ENCODE data around the gene GAL3ST3.
"Not testable (repeated sequence)": the region's sequence is repeated elsewhere in the genome, so short reads cannot be mapped to it uniquely, and the experiment has no call there.

GAL3ST3 gene

DNA sequence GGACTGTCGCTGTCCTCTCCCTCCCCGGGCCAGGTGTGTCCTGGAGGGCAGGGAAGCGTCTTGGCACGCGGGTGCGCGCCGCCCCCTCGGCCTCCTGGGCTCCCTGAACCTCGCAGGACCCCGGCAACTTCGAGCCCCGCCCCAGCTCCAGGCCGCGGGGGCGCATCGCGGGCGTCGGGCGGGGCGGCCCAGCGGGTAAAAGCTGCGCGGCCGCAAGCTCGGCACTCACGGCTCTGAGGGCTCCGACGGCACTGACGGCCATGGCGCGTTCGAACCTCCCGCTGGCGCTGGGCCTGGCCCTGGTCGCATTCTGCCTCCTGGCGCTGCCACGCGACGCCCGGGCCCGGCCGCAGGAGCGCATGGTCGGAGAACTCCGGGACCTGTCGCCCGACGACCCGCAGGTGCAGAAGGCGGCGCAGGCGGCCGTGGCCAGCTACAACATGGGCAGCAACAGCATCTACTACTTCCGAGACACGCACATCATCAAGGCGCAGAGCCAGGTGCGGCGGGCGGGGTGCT is 37.1 kb downstream of the GAL3ST3 start, which contains the start of gene CST6:
Gene CST6 (plus strand): TSS at position 224 of the 519 bp plus-strand sequence. CDS start 37 bp downstream, at position 261.
- DNase-seq = no peak

DNA sequence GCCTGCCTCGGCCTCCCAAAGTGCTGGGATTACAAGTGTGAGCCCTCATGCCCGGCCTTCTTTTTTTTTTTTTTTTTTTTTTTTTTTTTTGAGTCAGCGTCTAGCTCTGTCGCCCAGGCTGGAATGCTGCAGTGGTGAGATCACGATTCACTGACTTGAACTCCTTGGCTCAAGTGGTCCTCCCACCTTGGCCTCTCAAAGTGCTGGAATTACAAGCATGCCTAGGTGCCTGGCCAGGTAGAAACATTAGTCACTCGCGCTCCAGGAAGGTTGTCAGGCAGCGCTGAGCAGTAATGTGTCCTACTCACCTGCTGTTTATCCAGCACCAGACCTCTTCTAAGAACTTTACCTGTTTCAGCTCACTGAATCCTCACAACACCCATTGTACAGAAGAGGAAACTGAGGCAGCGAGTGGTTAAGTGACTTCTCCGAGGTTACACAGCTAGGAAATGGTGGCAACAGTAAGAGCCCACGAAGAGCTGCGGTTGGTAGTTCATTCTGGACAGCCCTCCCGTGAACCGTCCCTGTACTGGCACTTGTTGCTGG is 37.6 kb downstream of the GAL3ST3 start:
- no peak for DNase-seq

DNA sequence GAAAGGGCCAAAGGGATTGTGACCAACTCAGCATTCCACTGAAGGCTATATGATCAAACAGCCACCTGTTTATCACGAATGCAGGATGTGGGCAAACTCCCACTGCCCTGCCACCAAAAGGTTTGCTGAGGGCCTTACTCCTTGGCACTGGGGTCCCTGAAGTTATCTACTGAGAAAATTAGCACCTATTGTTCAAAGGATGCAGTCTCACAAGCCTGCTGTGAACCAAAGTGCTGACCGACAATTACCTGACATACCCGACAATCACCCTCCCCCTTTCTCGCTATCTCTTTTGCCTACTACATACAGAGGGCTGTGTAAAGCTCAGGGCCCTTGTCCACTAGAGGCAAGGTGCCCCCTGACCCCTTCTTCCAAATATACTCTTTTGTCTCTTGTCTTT is 38.9 kb downstream of the GAL3ST3 start:
- DNase-seq = not testable (repeated sequence)

DNA sequence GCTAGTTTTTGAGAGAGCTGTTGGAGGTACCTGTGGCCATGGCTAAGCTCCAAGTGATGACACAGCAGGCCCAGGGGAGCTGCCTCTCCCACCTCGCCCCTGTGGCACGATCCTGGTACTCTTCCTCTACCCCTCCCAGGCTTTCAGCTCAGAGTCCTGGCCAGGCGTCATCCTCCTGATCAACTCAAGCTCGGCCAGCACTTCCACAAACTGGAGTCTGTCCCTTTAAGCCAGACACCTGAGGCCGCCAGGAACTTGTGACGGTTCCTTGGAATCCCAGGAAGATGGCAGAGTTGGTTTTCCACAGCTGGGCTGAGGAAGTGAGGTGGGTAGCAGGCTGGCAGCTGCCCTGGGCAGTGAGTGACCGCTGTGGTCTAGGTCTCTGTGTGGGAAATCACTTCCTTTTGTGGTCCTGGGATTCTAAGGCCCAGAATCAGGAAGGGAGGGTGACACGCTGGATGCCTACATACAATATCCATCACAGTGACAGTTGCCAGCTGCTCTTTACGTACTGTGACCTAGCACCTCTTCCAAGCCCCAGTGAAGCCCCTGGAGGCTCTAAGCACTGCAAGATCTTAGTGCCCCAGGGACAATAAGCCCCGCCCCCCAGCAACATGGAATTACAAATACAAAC is 40.4 kb downstream of the GAL3ST3 start:
- peak; percentile 5 for DNase-seq

DNA sequence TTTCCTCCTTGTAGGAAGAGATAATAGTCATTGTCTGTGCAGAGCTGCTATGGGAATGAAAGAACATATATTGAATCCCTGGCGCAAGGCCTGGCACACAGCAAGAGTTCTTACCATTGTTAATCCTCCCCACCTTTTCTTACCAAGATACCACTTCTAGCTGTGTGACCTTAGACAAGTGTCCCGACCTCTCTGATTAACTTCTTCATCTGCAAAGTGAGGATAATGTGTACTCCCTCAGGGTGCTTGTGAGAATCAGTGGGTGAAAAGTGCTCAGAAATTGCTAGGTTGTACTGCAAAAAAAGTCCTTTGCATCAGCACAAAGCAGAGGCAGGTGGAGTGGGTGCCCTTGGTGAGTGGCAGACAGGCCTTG is 40.9 kb downstream of the GAL3ST3 start:
- no peak for DNase-seq

DNA sequence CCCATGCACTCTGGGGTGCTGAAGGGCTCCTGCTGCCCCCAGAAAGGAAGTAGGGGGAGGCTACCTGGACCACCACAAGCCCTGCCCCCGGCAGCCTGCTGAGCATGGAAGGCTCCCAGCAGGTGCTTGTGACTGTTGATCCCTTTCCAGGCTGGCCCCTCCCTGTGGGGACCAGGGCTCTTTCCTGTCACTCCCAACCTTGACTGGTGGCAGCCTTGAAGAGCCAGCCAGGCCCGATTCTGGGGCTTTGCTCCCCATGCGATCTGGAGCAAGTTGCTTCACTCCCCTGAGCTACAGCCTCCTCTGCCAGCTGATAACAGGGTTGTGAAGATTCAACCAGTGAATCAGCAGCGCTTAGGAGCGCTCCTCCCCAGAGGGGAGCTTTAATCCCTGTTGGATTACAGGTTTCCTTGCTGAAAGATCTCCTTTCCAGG is 41.7 kb downstream of the GAL3ST3 start:
- DNase-seq = no peak

DNA sequence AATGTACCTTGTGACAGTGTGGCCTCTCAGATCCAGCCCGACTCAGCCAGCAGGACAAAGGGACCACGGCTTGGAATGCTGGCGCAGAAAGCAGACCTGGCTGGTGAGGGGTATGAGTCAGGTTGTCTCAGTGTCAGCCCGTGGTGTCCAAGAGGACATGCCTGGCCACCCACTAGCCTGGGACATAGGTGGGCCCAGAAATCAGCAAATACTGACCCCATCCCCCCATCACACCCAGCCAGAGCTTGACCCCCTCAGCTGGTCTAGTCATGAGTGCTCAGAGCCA is 42.1 kb downstream of the GAL3ST3 start:
- DNase-seq = no peak

DNA sequence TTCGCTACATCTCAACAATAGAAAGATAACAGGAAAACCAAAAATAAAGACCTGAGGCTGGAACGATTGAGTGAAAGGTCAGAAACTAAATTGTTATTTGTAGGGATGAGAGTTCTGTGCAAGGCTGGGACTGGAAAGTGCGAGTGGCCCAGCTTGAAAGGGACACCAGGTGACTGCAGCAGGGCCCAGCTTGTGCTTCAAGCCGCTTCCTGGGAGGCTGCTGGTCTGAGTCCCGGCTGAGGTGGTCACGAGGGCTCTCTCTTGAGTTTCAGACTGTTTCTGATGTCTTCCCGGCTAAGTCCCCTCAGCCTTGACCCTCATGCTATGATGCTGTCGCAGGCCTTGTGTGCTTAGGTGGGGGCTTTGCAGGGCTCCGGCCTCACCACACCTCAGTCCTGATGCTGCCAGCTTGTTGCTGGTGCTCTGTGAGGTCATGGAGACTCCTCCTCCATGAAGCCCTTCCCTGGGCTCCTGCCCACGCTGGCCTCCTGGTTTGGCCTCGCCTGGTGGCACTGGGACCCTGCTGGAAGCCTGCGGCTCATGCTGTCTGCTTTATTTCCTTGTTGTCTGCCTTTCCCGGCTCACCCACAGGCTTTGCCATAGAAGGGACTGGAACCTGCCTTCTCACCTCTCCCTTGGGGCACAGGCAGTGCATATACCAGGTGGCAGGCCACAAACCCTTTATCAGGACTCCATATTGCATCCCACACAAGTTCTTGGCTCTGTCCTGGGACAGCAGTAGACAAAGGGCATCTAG is 42.6 kb downstream of the GAL3ST3 start:
- DNase-seq = no peak

DNA sequence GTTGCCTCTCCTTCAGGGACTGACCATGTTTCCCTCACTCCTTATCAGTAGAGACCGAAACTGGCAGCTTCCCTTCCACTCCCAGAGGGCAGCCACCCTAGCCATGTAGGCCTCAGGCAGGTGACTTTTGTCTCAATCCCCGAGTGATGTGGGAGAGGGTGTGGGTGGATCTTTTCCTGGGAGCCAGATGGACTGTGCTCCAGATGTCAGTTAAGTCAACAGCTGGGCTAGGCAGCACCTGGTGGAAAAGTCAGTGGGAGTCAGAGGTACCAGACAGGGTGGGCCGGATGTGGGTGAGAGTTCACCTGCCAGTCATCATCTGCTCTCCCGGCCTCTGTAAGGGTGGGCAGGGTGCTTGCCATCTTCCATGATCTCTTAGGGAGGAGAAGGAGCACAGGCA is 44.8 kb downstream of the GAL3ST3 start:
- DNase-seq = no peak

DNA sequence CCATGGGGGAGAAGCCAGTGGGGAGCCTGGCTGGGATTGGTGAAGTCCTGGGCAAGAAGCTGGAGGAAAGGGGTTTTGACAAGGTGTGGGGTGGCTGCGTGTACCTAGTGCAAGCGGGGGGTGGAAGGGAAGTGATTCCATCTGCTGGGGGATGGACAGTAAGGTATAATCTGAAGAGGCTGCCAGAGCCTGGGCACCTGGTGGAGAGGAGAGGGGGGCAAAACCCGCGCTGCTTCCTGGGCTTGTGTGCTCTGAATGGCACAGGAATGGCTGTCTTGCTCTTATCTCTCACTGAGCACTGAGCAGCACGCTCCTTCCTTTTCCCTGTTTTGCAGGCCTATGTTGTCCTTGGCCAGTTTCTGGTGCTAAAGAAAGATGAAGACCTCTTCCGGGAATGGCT is 45.7 kb downstream of the GAL3ST3 start:
- DNase-seq = no peak

DNA sequence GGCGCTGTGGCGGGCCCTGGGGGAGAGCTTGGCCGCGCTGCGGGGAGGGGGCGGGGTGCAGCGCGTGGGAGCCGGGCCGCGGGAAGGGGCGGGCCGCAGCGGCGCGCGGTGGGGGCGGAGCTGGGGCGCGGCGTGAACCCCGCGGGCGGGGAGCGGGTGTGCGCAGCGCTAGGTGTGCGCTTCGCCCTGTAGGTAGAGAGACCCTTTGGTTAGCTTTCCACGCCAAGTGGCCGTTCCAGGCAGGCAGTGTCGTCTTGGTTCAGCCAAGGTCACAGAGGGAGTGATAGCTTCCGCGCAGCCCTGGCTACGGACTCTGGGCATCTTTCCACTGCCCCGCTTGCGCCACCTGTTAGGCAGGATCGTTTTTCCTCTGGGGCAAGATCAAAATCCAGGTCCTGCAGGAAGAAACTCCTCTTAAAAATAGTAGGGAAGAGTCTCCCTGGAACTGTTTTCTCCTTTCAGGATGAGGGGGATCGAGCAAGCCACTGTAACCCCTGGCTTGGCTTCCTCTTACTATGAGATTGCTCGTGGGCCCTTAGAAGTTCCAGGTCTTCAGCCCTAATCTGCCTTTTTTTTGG is 46.2 kb downstream of the GAL3ST3 start:
- no peak for DNase-seq

DNA sequence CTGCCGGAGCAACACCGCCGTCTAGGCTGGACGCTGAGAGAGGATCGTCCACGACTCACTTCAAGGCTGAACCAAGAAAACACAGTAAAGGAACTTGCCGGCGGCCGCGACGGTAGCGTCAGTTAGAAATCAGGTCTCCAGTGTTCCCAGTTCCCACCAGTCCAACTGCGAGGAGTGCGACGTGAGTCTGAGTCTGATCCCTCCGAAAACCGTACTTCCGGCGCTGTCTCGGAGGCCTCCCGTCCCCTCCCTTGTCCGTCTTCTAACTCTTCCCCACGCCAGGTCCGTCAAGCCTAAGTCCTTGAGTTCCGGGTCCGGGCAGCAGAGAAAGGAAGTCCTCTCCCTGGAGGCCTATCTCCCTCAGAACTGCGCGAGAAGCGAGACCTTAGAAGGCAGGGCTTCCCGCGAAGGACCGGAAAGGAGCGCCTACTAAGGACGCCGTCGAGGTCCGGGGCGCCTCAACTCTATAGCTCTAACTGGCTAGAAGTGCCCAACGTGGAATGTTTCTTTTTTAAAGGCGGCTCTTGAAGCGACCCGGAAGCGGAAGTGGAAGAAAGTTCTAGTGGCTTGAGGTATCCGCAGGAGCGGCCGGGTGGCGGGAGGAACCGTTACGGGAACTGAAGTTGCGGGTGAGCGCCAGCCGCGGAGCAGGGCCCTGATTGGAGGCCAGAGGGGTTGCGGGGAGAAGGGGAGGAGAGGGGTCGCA is 46.9 kb downstream of the GAL3ST3 start, which contains the start of the genes BANF1 and EIF1AD:
Gene BANF1 (plus strand): TSS at position 562 of the 706 bp plus-strand sequence. CDS start 748 bp downstream, outside the sequence.
Gene EIF1AD (minus strand): TSS at position 216 of the 706 bp plus-strand sequence. CDS start 1,768 bp downstream, outside the sequence.
- DNase-seq = peak; percentile 97

DNA sequence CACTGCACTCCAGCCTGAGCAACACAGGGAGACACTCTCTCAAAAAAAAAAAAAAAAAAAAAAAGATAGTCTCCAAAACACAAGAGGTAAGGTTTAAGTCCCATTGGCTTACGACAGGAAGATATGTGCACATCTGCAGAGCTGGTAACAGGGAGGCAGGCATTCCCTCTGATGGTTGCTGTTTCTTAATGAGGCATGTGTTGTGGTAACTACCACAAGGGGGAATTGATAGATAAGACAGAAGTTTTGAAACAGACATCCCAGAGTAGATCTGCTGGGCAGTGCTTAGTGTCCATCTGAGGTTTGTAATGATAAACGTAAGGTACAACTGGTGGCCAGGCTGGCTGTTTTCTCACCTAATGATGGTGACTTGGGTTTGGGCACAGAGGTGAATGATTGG is 51.7 kb downstream of the GAL3ST3 start:
- DNase-seq = peak; percentile 50

DNA sequence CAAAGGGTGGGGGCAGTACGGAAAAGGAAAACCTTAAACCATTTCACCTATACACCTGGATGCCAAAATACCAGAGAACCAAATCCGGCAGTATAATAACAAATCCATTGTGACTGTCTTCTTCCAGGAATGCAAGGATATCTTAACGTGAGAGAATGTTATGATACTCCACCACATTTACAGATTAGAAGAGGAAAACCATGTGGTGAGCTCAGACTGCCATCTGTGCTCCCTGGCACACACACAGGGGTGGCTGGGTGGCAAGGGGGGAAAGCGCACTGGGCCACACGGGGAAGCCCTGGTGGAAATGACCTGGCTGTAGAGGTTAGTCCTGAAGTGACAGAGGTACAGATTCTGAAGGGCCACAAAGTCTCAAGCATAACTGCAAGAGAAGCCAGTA is 56.9 kb downstream of the GAL3ST3 start:
- no peak for DNase-seq

All from GF-D8 (cell line).